HL-60 (cell line): Measurements from ENCODE around the gene NCL.

ENCODE experiments used
- CTCF ChIP-seq: IDR thresholded peaks from one replicate; pipeline ENCODE4 v1.5.1; 2011; ENCODE audit warnings: low read length, control low read depth, inconsistent platforms; ENCODE audit not compliant: insufficient read depth
- GABPA ChIP-seq: IDR thresholded peaks from 2 replicates; pipeline ENCODE4 v1.6.1; 2012; ENCODE audit warnings: low read depth
- POLR2AphosphoS5 ChIP-seq: IDR thresholded peaks from 2 replicates; pipeline ENCODE4 v1.6.1; 2012; ENCODE audit warnings: low read depth
- SPI1 ChIP-seq: IDR thresholded peaks from 2 replicates; pipeline ENCODE4 v1.6.1; 2012; ENCODE audit warnings: low read depth, mild to moderate bottlenecking, borderline replicate concordance
- TF ChIP-seq, protein P1 (sequence below): IDR thresholded peaks from 2 replicates; pipeline ENCODE4 v1.6.1; 2012; ENCODE audit warnings: low read depth; ENCODE audit not compliant: insufficient replicate concordance

DNA sequence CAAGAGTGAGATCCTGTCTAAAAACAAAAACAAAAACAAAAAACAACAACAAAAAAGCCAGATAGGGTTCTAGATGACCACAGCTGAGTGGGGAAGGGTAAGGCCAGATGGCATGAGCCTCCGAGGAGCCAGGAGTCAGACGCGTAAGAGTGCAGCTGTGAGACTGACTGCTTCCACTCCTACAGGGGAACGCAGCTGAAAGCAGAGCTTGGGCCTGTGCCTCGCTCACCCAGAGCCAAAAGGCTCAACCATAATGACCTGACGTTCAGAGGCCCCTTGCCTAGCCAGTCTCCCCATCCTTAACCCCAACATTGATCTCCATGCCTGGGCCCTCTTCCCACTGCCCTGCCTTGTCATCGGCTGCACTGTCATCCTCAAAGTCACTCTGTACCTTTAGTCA lies 26.5 kb upstream of the NCL start:
- TF ChIP-seq CTCF (no peak), POLR2AphosphoS5 (no peak), SPI1 (no peak), GABPA (no peak)
- TF ChIP-seq, protein P1, sequence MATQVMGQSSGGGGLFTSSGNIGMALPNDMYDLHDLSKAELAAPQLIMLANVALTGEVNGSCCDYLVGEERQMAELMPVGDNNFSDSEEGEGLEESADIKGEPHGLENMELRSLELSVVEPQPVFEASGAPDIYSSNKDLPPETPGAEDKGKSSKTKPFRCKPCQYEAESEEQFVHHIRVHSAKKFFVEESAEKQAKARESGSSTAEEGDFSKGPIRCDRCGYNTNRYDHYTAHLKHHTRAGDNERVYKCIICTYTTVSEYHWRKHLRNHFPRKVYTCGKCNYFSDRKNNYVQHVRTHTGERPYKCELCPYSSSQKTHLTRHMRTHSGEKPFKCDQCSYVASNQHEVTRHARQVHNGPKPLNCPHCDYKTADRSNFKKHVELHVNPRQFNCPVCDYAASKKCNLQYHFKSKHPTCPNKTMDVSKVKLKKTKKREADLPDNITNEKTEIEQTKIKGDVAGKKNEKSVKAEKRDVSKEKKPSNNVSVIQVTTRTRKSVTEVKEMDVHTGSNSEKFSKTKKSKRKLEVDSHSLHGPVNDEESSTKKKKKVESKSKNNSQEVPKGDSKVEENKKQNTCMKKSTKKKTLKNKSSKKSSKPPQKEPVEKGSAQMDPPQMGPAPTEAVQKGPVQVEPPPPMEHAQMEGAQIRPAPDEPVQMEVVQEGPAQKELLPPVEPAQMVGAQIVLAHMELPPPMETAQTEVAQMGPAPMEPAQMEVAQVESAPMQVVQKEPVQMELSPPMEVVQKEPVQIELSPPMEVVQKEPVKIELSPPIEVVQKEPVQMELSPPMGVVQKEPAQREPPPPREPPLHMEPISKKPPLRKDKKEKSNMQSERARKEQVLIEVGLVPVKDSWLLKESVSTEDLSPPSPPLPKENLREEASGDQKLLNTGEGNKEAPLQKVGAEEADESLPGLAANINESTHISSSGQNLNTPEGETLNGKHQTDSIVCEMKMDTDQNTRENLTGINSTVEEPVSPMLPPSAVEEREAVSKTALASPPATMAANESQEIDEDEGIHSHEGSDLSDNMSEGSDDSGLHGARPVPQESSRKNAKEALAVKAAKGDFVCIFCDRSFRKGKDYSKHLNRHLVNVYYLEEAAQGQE = no peak
